Stimulated activated CD4-positive, alpha-beta T cell treated with anti-CD3 and anti-CD28 coated beads, Interleukin-12 subunit alpha, Interleukin-12 subunit beta, amount 100 ng/mL, for 48 hours (primary cell): ENCODE measurements around the gene GSDMA.
A peak's percentile ranks its signal among the peaks of the same experiment; 100 is the strongest.

Source experiments
- DNase-seq, 3 donors: peaks; one replicate each; pipeline ENCODE4 v3.0.0-alpha.2; 2020; ENCODE audit warnings: low read depth in 2 of 3, low spot score in 1 of 3

Gene GSDMA

DNA sequence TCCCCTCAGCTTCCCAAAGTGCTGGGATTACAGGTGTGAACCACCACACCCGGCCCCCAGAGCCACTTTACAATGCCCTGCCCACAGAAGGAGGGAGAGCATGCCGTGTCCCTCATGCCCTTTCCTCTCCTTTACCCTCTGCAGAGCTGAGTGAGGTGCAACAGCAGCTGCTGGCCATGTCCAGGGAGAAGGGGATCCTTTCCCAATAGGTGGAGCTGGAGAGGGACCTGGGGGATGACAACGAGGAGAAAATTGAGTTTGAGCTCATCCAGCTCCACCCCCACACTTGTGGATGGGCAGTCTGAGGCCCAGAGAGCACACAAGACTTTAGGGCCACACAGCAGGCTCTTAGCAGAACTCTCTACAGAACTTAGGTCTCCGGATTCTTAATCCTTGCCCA lies 7.9 kb upstream of the GSDMA start:
- no peak for DNase-seq

DNA sequence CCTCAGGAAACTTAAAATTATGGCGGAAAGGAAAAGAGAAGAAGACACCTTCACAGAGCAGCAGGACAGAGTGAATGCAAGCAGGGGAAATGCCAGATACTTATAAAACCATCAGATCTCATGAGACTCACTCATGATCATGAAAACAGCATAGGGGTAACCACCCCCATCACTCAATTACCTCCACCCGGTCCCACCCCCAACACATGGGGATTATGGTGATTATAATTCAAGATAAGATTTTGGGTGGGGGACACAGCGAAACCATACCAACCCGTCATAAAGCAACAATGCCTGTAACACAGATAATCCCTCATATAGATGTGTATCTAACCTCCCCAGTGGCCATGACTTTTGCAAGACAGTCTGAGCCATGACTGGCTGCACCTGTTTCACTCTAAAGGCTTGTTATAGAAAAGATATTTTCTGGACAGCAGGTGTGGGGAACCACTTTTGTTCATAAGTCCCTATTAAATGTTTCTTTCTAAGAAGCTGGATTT lies 7.0 kb upstream of the GSDMA start:
- DNase-seq = no peak

DNA sequence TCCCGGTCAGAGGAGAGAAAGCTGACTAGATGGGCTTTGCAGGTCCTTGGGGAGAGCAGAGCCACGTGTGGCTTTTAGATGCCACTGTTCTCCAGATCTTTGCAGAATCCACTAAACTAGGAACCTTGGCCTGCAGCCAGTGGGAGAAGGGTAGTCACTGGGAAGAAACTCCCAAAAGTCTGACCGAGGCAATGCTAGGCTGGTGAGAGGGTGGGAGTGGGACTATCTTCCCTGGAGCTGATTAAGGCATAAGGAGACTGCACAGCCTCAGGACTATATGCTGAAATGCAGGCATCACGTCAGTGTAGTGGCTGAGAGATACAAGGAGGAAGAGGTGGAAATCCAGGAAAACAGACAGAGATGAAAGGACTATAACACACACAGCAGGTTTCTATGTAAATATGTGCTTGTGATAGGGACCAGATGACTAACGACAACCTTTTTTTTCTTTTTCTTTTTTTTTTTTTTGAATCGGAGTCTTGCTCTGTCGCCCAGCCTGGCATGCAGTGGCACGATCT lies 2.2 kb upstream of the GSDMA start:
- DNase-seq = no peak

DNA sequence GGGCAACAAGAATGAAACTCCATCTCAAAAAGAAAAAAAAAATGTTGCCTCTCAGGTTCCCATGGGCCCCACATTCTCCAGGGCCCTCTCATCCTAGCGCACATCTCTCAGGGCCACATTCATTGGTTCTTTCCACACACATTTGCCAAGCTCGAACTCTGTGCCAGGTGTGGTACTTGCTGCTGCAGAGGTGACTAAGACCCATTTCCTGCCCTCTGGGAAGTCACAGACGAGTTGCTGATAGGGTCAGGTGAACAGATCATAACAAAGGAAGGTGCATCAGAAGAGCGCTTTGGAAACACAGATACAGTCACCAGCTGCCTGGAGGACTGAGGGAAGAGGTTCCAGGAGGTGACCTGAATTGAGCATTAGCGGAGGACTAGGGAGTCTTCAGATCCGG lies 1.0 kb downstream of the GSDMA start:
- DNase-seq = peak in 1 of 3 donors; percentile 20

DNA sequence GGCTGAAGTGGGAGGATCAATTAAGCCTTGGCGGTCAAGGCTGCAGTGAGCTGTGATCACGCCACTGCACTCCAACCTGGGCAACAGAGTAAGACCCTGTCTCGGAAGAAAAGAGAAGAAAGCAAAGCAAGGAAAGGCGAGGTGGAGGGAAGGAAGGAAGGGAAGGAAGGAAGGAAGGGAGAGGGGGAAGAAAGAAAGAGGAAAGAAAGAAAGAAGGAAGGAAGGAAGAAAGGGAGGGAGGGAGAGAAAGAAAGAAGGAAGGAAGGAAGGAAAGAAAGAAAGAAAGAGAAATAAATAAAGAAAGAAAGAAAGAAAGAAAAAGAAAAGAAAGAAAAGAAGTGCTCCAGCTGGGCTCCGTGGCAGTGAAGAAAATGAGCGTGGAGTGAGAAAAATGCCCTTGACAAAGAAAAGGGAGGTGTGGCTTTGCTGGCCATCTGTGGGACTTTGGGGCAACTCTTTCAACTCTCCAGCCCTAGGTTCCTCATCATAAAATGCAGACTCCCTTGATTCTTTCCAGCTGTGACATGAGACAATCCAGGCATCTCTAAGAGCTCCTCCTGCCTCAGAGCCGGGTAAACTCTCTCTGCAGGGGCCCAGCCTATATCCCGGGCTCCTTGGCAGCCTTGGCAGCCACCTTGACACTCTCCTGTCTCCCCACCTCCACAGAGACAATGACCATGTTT lies 2.4 kb downstream of the GSDMA start:
- no peak for DNase-seq

DNA sequence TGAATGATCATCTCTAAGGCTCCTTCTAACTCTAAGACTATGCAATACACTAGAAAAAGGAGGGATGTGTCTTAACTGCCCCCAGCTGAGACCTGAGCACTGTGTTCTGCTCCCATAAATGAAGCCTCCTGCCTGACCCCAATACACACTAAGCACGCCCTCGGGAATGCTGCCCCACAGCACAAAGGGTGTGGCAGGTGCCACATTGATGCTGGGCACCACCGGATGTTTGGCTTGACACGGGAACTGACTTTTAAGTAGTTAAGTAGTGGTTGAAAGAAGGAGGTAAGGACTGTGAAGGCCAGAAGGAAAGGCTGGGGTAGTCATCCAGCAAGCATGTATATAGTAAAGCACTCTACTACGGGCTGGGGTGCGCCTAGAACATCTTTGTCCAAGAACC lies 4.0 kb downstream of the GSDMA start:
- no peak for DNase-seq

DNA sequence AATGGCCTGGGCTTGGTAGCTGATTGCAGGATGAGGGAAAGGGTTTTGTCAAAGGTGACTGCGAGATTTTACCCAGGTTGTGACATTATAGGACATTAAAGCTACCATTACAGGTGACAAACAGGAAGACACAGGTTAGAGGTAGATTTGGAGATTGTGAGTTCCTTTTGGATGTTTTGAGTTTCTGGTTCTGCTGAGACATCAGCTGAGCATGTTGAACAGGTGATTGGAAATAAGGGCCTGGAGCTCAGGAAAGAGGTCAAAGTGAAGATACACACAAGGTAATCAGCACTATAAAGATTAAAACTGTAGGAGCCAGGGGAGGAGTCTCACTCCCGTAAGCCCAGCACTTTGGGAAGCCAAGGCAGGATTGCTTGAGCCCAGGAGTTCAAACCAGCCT lies 6.0 kb downstream of the GSDMA start:
- DNase-seq = no peak

DNA sequence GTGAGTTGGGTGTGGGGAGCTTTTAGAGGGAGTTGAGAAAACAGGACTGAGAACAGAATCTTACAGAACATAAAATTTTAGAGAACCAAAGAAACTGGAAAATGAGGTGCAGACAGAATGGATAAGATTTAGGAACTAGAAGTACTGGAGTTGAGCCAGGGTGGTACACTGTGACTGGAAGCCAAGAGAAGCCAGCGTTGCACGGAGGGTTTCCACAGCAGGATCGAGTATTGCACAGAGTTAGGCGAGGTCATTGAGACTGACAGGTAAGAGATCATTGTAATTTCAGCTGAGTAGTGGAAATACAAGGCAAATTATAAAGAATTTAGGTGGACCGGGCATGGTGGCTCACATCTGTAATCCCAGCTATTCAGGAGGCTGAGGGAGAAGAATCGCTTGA lies 6.6 kb downstream of the GSDMA start:
- no peak for DNase-seq

DNA sequence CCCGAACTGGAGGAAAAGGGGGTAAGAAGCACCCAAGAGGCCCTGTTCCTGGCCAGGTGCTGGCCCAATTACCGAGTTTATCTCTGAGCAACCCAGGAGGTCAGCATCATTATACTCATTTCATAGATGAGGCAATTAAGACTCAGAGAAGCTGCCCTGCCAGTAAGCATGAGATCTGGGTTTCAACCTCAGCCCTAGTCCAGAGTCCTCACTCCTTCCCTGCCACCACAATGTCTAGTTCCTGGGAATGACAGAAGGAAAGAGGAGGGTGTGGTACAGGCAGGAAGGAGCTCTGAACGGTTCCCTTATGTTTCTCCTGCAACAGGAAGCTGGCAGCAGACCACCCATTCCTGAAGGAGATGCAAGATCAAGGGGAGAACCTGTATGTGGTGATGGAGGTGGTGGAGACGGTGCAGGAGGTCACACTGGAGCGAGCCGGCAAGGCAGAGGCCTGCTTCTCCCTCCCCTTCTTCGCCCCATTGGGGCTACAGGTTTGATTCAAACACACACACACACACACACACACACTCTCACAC lies 7.4 kb downstream of the GSDMA start:
- DNase-seq = no peak

DNA sequence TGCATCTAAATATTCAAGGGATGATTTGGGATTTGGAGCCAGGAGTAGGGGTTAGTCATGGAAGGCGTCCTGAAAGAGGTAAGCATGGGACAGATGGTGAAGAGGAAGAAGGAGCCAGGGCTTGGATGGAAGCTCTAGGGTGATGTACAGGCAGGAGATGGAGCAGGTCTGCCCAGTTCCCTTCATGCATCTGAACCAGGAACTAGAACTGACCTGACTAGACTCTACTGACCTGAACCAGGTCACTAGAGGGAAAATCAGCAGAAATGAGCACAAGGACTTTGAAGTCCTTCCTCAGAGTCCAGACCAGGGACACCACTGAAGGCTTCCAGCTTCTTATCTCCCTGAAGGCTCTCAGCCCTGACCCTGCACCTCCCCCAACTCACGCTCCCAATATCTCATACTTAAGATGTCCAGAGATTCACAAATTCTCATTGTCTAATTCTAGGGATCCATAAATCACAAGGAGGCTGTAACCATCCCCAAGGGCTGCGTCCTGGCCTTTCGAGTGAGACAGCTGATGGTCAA lies 8.3 kb downstream of the GSDMA start:
- DNase-seq = no peak

DNA sequence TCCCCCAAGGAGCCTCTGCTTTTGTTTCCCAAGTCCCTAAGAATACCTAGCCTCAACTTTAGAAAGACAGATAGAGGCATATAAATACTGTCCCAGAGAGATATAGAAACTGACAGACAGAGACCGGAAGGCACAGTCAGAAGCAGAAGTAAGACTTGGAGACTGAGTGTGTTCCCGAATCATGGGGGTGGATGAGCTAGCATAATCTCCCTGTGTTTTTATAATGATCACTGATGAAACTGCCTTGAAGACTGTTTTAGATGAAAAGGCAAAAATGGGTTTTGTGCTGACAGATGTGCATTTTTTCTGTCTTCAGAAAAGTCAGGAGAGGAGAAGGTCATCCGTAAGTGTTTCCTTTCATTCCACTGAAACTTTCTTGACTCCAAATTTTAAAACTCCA lies 9.5 kb downstream of the GSDMA start:
- DNase-seq = no peak

DNA sequence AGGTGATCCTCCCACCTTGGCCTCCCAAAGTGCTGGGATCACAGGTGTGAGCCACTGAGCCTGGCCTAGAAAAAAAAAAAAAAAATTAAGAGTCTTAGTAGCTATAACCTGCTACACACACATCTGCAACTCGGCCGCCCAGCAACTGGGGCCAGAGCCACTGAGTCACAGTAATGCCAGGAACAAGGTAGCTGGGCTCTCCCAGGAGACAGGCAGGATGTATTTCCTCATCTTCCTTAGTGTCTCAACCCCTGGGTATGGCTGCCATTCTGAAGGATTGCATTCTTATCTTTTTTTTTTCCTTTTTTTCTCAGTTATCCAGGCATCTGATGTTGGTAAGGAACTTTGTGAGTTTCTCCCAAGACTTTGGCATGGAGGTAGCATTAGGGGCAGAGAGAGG lies 10.7 kb downstream of the GSDMA start:
- no peak for DNase-seq

DNA sequence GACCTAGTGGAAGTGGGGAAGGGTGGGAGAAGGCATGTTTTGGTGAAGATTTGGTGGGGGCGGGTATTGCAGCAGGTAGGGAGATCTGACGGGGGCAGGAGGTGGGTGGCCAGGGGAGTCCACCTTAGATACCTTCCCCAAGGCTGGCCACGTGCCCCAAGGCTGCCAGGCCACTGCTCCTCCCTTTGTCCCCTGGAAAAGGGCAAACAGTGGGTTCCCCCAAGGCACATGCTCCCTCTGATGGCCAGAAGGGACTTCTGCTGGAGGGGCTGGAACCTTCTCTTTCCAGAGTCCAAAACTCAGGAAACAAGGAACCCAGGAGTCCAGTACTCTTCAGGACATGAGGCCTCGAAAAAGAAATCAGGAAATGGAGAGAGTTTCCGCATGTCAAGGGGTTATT lies 11.6 kb downstream of the GSDMA start:
- no peak for DNase-seq

DNA sequence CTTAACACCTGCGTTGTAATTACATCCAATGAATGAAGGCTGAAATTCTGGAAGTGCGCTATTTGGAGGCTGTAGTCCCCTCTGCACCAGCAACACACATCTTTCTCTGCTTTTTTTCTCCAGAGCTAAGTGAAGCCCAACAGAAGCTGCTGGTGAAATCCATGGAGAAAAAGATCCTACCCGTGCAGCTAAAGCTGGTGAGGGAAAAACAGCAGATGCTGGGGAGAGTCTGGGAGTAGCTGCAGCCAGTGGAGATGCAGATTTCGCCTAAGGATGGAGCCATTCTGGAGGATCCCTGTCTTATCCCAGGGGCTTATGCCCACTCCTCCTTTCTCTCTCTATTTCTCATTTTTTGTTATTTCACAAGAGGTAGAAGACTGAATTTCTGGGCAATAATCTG lies 13.0 kb downstream of the GSDMA start:
- no peak for DNase-seq

DNA sequence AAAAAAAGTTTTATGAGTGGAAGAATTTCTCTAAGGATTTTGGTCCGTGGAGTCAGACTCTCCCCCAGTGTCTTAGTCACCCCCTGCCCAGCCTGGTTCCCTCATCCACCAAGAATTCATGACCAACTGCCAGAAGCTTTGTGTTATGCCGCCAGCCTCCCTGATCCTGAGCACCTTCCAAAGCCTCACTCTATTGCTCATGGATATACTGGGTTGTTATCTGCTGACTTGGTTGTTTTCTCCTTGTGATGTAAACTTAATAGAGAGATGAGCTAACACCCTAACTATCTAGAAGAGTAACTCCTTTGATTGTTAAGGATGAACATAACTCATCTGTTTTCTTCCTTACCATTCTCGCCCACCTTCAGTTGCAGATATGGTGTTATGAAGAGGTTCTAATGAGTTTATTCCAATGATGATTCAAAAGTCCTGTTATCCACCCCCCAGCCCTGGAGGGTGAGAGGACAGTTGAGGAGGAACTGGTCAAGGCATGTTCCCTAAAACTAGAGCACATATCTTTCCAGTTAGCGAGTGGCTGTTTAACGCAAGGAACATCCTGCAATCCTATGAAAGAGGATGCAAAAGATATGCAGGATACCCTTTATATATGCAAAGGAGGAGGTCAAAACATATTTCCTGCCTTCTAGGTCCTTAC lies 16.3 kb downstream of the GSDMA start:
- DNase-seq = no peak

DNA sequence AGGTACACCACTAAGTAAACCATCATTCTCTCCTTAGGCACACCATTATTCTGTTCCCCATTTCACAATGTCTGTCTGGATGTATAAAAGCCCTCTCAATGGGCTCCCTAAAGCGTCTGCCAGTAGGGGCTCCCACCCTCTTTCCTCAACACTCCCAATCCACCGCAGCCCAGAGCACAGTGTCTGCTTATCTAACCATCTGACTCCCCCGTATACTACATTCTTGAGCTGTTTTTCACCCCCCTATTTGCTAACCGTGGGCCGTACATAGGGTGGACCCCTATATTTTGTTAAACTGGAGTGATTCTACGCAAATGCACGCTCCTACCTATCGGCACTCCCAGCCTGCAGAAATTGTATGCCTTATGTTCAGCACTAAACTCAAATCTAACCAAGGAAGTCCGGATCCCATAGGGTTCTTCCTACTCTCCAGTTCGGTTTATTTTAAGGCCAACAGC lies 17.1 kb downstream of the GSDMA start:
- peak in 2 of 3 donors; percentile 3 to 10 for DNase-seq

DNA sequence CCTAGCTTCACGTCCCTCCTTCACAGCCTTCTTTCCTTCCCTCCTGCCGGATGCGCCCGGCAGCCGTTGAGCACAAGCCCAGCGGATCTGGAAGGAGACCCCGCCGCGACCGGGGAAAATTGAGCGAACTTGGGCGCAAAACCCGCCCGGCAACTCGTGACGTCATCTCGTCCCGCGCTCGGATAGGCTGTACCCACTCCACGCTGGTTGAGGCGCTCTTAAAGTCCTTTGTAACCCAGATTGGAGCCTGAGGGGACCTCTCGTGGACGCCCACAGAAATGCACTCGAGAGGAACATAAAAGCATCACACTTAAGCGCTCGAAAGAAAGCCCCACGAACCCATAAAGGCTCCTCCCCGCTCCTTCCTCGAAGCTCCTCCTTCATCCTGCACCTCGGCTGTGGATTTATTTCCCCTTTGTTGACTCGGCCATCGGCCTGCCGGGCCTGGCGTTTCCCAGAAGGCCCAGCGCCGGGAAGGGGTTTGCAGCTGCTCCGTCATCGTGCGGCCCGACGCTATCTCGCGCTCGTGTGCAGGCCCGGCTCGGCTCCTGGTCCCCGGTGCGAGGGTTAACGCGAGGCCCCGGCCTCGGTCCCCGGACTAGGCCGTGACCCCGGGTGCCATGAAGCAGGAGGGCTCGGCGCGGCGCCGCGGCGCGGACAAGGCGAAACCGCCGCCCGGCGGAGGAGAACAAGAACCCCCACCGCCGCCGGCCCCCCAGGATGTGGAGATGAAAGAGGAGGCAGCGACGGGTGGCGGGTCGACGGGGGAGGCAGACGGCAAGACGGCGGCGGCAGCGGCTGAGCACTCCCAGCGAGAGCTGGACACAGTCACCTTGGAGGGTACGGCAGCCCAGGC lies 17.8 kb downstream of the GSDMA start, which contains the start of gene PSMD3:
Gene PSMD3, plus strand, starts transcription at position 457 of the 856 bp plus-strand sequence. Its CDS starts 164 bp downstream, at position 621.
- DNase-seq = peak; percentile 96 to 99 (median 96)

DNA sequence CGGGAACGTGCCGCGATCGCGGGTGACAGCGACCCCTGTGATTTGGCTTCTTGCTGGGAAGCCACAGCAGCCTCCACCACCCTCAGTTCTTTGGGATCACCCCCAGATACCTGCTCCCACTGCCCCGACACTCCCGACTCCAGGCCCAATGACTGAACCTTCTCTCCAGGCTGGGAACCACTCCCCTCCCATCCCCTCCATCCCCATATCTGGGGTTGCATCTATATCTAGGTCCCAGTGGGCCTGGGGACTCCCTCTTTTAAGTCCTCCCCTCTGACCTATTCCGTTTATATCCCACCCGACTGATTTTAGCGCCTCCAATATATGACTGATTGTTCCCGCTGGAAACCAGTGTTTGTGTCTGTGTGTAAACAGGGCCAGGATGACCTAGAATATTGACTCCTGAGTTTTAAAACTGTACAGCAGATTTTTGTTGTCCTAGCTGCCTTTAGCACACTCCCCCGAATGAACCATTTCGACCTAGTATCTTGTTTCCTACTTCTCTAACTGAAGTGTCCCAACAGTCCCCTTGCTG lies 18.5 kb downstream of the GSDMA start:
- no peak for DNase-seq

DNA sequence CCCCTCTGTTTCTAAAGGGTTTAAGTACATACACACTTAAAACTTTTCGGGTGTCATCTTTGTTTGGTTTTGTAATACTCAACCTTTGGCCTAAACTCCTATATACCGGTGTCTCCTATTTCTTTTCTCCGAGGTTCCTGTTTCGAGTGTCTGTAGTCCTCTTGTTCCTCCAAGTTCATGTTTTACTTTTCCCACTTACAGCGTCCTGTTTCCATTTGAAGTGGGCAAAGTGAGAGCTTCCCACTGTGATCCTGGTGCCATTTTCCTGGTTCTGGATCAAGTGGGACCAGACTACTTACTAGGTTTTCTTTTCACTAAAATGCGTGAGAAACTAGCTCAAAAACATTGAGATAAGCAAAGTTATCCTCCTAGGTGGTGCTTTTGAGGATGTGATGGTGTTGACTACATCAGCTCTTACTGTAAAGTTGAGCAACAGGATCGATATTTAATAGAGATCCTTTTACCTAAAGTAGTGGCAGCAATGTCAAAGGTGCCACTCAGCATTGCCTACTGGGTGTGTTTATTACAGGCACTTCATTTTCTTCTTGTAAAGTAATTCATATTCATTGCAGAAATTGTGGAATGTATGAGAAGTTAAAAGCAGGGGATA lies 19.1 kb downstream of the GSDMA start:
- DNase-seq = no peak

DNA sequence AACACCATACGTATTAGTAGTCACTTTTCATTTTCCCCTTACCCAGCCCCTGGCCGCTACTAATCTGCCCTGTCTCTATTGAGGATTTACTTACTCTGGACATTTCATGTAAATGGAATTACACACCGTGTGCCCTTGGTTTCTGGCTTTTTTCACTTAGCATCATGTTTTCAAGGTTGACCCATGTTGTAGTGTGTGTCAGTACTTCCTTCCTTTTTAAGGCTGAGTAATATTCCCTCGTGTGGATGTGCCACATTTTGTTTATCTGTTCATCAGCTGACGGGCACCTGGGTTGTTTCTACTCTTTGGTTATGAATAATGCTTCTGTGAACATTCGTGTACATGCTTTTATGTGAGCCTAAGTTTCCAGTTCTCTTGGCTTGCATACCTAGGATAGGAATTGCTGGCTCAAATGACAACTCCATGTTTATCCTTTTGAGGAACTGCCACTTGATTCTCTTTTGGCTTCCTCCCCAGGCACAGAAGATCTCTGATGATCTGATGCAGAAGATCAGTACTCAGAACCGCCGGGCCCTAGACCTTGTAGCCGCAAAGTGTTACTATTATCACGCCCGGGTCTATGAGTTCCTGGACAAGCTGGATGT lies 25.5 kb downstream of the GSDMA start:
- DNase-seq = no peak
